Measurements from ENCODE around the gene SLC39A3. TPM values are rescaled to one million over a fixed set of nuclear protein-coding genes. Genes with fewer than 3 reads are reported as not detected.

The SLC39A3 gene
- total RNA-seq, 1 experiment from 2014 or later, result 39.1 TPM

DNA sequence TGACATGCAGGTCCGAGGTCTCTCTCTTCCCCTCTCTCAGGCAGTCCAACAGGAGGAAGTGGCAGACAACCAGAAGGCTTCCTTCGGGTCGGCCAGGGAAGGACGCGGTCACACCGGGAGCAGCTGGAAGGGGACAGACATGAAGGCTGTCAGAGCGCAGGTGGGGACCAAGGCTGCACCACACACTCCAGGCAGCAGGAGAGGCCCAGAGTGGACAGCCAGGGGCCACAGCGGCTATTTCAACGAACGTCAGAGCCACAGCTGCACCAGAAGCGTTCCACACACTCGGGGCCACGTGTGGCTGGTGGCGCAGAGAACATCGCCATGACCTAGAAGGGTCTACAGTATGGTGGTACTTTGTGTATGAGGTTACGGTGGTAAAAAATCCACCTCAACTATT is 16.0 kb upstream of the SLC39A3 start:
- ATAC-seq (no peak), DNase-seq (ENCODE audit: low read depth, low spot score) (no peak)
- no TSS peak for BruUV-seq (replicated peaks)
- Histone ChIP-seq H4K20me1 (ENCODE audit: insufficient read depth) (no peaks in the 10 kb centered on the region), H3K79me2 (ENCODE audit: insufficient read depth, low read length) (no peaks in the 10 kb centered on the region), H3K36me3 (ENCODE audit: control insufficient read depth in 1 of 2, insufficient read depth in 2 of 2, low read length in 2 of 2) (peaks cover 10 to 29% of the 10 kb centered on the region in 2 experiments; a peak in 3 of 4 replicates), H3K27me3 (ENCODE audit: insufficient read depth, low read length) (no peaks in the 10 kb centered on the region), H3K4me1 (ENCODE audit: control insufficient read depth in 1 of 2, insufficient read depth in 2 of 2, low read length in 2 of 2) (no peaks in the 10 kb centered on the region), H3K4me2 (ENCODE audit: low read length) (no peak overlapping the region), H3K27ac (ENCODE audit: low read depth, low read length) (no peak overlapping the region), H3K4me3 (replicated peaks in 1 of 2; ENCODE audit: low read depth in 1 of 2, low read length in 2 of 2) (no peak overlapping the region), H2AFZ (ENCODE audit: low read depth, low read length, poor library complexity, severe bottlenecking) (no peak overlapping the region), H3K9me2 (ENCODE audit: insufficient read depth) (no peaks in the 10 kb centered on the region), H3K9ac (ENCODE audit: low read length) (no peak overlapping the region), H3K9me3 (ENCODE audit: control insufficient read depth in 1 of 2, insufficient read depth in 1 of 2, low read depth in 1 of 2, low read length in 2 of 2) (no peaks in the 10 kb centered on the region)
- RAD21 ChIA-PET (ENCODE audit: low non-redundant PET in 1 of 2, low total read pairs in 2 of 2, uncharacterized antibody in 2 of 2, unreplicated experiment in 2 of 2), result no interaction called here
- intact Hi-C loops (cut with micrococcal nuclease), result no loop called here
- TF ChIP-seq SRF (IDR thresholded peaks at IDR 0.05; ENCODE audit: low read depth), result no peak
- no peak for TF ChIP-seq ATF3 (IDR thresholded peaks at IDR 0.05)
- TF ChIP-seq, protein P1, sequence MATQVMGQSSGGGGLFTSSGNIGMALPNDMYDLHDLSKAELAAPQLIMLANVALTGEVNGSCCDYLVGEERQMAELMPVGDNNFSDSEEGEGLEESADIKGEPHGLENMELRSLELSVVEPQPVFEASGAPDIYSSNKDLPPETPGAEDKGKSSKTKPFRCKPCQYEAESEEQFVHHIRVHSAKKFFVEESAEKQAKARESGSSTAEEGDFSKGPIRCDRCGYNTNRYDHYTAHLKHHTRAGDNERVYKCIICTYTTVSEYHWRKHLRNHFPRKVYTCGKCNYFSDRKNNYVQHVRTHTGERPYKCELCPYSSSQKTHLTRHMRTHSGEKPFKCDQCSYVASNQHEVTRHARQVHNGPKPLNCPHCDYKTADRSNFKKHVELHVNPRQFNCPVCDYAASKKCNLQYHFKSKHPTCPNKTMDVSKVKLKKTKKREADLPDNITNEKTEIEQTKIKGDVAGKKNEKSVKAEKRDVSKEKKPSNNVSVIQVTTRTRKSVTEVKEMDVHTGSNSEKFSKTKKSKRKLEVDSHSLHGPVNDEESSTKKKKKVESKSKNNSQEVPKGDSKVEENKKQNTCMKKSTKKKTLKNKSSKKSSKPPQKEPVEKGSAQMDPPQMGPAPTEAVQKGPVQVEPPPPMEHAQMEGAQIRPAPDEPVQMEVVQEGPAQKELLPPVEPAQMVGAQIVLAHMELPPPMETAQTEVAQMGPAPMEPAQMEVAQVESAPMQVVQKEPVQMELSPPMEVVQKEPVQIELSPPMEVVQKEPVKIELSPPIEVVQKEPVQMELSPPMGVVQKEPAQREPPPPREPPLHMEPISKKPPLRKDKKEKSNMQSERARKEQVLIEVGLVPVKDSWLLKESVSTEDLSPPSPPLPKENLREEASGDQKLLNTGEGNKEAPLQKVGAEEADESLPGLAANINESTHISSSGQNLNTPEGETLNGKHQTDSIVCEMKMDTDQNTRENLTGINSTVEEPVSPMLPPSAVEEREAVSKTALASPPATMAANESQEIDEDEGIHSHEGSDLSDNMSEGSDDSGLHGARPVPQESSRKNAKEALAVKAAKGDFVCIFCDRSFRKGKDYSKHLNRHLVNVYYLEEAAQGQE (IDR thresholded peaks at IDR 0.05; ENCODE audit: low read depth), result no peak
- CTCF ChIA-PET, result no interaction called here
- POLR2A ChIA-PET, result no interaction called here

- no peaks in the 10 kb centered on the region for H3K9me2 ChIP-seq (ENCODE audit: insufficient read depth)
- H3K79me2 ChIP-seq (ENCODE audit: insufficient read depth, low read length), result no peaks in the 10 kb centered on the region
- H3K4me3 ChIP-seq (replicated peaks in 1 of 2; ENCODE audit: low read depth in 1 of 2, low read length in 2 of 2), result no peak overlapping the region
- no peaks in the 10 kb centered on the region for H4K20me1 ChIP-seq (ENCODE audit: insufficient read depth)
- no peak for ATAC-seq
- ChIA-PET POLR2A (no interaction called here), RAD21 (ENCODE audit: low non-redundant PET in 1 of 2, low total read pairs in 2 of 2, uncharacterized antibody in 2 of 2, unreplicated experiment in 2 of 2) (no interaction called here), CTCF (no interaction called here)
- peaks cover 10 to 27% of the 10 kb centered on the region in 2 experiments; a peak in 3 of 4 replicates for H3K36me3 ChIP-seq (ENCODE audit: control insufficient read depth in 1 of 2, insufficient read depth in 2 of 2, low read length in 2 of 2)
- no peak for DNase-seq (ENCODE audit: low read depth, low spot score)
- no peak overlapping the region for H3K27ac ChIP-seq (ENCODE audit: low read depth, low read length)
- intact Hi-C loops (cut with micrococcal nuclease), result no loop called here
- no peak overlapping the region for H3K4me2 ChIP-seq (ENCODE audit: low read length)
- H2AFZ ChIP-seq (ENCODE audit: low read depth, low read length, poor library complexity, severe bottlenecking), result no peak overlapping the region
- H3K9me3 ChIP-seq (ENCODE audit: control insufficient read depth in 1 of 2, insufficient read depth in 1 of 2, low read depth in 1 of 2, low read length in 2 of 2), result no peaks in the 10 kb centered on the region
- H3K9ac ChIP-seq (ENCODE audit: low read length), result no peak overlapping the region
- no peaks in the 10 kb centered on the region for H3K27me3 ChIP-seq (ENCODE audit: insufficient read depth, low read length)
- BruUV-seq (replicated peaks), result TSS peak; percentile 32
- H3K4me1 ChIP-seq (ENCODE audit: control insufficient read depth in 1 of 2, insufficient read depth in 2 of 2, low read length in 2 of 2), result no peaks in the 10 kb centered on the region
- TF ChIP-seq POLR2AphosphoS5 (IDR thresholded peaks at IDR 0.05; ENCODE audit: low read depth, low read length), result no peak
- TF ChIP-seq TCF7L2 (IDR thresholded peaks at IDR 0.05; ENCODE audit: borderline replicate concordance, extremely low read depth, insufficient read depth, insufficient read length), result no peak
- no peak for TF ChIP-seq EZH2 (IDR thresholded peaks at IDR 0.05)
- TF ChIP-seq EZH2phosphoT487 (IDR thresholded peaks at IDR 0.05; ENCODE audit: borderline replicate concordance), result no peak
- TF ChIP-seq, protein P1 (IDR thresholded peaks at IDR 0.05; ENCODE audit: low read depth), result no peak
- TF ChIP-seq, protein P2, sequence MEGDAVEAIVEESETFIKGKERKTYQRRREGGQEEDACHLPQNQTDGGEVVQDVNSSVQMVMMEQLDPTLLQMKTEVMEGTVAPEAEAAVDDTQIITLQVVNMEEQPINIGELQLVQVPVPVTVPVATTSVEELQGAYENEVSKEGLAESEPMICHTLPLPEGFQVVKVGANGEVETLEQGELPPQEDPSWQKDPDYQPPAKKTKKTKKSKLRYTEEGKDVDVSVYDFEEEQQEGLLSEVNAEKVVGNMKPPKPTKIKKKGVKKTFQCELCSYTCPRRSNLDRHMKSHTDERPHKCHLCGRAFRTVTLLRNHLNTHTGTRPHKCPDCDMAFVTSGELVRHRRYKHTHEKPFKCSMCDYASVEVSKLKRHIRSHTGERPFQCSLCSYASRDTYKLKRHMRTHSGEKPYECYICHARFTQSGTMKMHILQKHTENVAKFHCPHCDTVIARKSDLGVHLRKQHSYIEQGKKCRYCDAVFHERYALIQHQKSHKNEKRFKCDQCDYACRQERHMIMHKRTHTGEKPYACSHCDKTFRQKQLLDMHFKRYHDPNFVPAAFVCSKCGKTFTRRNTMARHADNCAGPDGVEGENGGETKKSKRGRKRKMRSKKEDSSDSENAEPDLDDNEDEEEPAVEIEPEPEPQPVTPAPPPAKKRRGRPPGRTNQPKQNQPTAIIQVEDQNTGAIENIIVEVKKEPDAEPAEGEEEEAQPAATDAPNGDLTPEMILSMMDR (IDR thresholded peaks at IDR 0.05 in 2 of 3, conservative IDR thresholded peaks at IDR 0.05 in 1 of 3; ENCODE audit: borderline replicate concordance in 1 of 3, insufficient read depth in 1 of 3, low read depth in 2 of 3, low read length in 2 of 3), result no peak
These were observed 15.6 kb upstream of the SLC39A3 start for GRCh38 chr19:2755448-2755705.

All from HCT116 (cell line).